ENCODE data around the gene ERBIN. TPM values are rescaled to one million over a fixed set of nuclear protein-coding genes. Genes with fewer than 3 reads are reported as not detected.

Gene ERBIN
- total and polyA plus RNA-seq, 10 of the 15 experiments (the other 5 are each of a cell fraction or from before 2014, with no cell fraction given), result 9.5 to 91.1 (median 49.4) TPM

DNA sequence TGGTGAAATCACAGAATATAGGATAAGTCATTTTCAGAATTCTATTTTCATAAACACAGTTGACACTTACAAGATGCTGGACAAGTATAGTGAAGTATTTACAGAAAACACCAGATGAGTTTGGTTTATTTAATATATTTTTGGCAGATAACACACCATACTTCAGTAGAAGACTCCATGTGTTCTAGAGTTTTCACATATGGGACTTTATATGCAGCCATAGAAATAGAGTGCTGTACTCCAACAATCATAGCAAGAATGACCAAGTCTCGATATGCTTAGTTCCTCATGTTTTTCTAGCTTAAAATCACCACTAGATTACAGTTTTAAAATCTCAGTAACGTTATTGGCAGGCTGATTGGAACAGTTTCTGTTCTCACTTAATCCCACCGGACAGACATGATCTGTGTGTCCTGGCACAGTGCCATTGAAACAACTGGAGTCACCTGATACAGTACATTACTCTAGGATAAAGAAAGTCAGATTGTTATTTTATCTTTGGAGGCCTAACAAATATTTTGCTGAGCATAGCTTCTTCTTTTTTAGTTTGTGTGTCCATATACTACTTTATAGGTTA, 45.8 kb upstream of the ERBIN start:
- WGBS (ENCODE audit: insufficient coverage, insufficient replicate concordance, low lambda C conversion rate, missing lambda C conversion rate), result 76% methylated on average over 3 of the region's 3 CpGs
- DNase-seq (ENCODE audit: low read depth, low spot score) (no peak), ATAC-seq (no peak), FAIRE-seq (no peak)
- Histone ChIP-seq H3K27ac (ENCODE audit: control insufficient read depth, insufficient read depth) (no peak overlapping the region), H3K4me3 (no peak overlapping the region), H3K27me3 (replicated peaks in 1 of 2; ENCODE audit: control insufficient read depth in 2 of 2, insufficient read depth in 2 of 2, low read length in 1 of 2) (no peaks in the 10 kb centered on the region), H3K36me3 (ENCODE audit: control insufficient read depth in 2 of 2, insufficient read depth in 2 of 2, low read length in 1 of 2) (no peaks in the 10 kb centered on the region), H3K9ac (ENCODE audit: control insufficient read depth, insufficient read depth, low read length) (no peak overlapping the region), H3K79me2 (ENCODE audit: control insufficient read depth, insufficient read depth, low read length) (no peaks in the 10 kb centered on the region), H3K4me1 (ENCODE audit: control insufficient read depth, insufficient read depth, low read length) (no peaks in the 10 kb centered on the region), H3K4me2 (ENCODE audit: control insufficient read depth, insufficient read depth) (no peak overlapping the region), H4K20me1 (ENCODE audit: control insufficient read depth, insufficient read depth) (no peaks in the 10 kb centered on the region), H3K9me3 (replicated peaks; ENCODE audit: control insufficient read depth, insufficient read depth, low read length) (no peaks in the 10 kb centered on the region), H2AFZ (ENCODE audit: control insufficient read depth, low read depth, low read length) (no peak overlapping the region)
- no peak for TF ChIP-seq HDAC6 (IDR thresholded peaks at IDR 0.05; ENCODE audit: unreplicated experiment)
- TF ChIP-seq MXI1 (IDR thresholded peaks at IDR 0.05; ENCODE audit: low read depth, low read length), result no peak
- ChIA-PET POLR2A (no interaction called here), CTCF (no interaction called here), RAD21 (ENCODE audit: unreplicated experiment) (no interaction called here), SMC1A (ENCODE audit: uncharacterized antibody, unreplicated experiment) (no interaction called here)
- intact Hi-C loops (cut with micrococcal nuclease; ENCODE audit: unreplicated experiment) (no loop called here), in situ Hi-C loops (cut with MboI) (no loop called here)
- BruUV-seq (replicated peaks), result no TSS peak

DNA sequence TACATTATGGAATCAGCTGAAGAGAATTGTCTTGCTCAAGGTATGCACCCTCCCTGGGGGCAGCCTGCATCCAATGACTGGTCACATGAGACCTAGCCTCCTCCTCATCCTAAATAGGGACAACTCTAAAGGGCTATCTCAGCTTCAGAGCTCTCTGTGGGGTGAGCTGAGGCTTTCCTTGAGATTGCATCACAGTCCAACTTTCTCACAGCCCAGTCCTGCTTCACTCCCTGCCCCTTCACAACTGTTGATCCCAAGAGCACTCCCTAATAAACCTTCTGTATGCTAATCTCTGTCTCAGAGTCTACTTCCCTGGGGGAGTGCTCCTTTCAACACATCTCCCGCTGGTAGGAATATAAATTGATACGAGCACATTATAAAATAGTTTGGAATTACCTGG, 44.1 kb upstream of the ERBIN start:
- SMC1A ChIA-PET (ENCODE audit: uncharacterized antibody, unreplicated experiment), result no interaction called here
- Histone ChIP-seq H3K4me2 (ENCODE audit: control insufficient read depth, insufficient read depth) (no peak overlapping the region), H2AFZ (ENCODE audit: control insufficient read depth, low read depth, low read length) (no peak overlapping the region), H3K4me3 (no peak overlapping the region), H3K9ac (ENCODE audit: control insufficient read depth, insufficient read depth, low read length) (no peak overlapping the region), H3K9me3 (replicated peaks; ENCODE audit: control insufficient read depth, insufficient read depth, low read length) (no peaks in the 10 kb centered on the region), H4K20me1 (ENCODE audit: control insufficient read depth, insufficient read depth) (no peaks in the 10 kb centered on the region), H3K27ac (ENCODE audit: control insufficient read depth, insufficient read depth) (no peak overlapping the region), H3K79me2 (ENCODE audit: control insufficient read depth, insufficient read depth, low read length) (no peaks in the 10 kb centered on the region), H3K4me1 (ENCODE audit: control insufficient read depth, insufficient read depth, low read length) (no peaks in the 10 kb centered on the region), H3K27me3 (replicated peaks in 1 of 2; ENCODE audit: control insufficient read depth in 2 of 2, insufficient read depth in 2 of 2, low read length in 1 of 2) (no peaks in the 10 kb centered on the region), H3K36me3 (ENCODE audit: control insufficient read depth in 2 of 2, insufficient read depth in 2 of 2, low read length in 1 of 2) (no peaks in the 10 kb centered on the region)
- ATAC-seq, result no peak
- in situ Hi-C loops (cut with MboI) (no loop called here), intact Hi-C loops (cut with micrococcal nuclease; ENCODE audit: unreplicated experiment) (no loop called here)
- DNase-seq (ENCODE audit: low read depth, low spot score), result no peak
- RAD21 ChIA-PET (ENCODE audit: unreplicated experiment), result no interaction called here
- WGBS (ENCODE audit: insufficient coverage, insufficient replicate concordance, low lambda C conversion rate, missing lambda C conversion rate), result 56% methylated on average over 2 of the region's 2 CpGs
- no TSS peak for BruUV-seq (replicated peaks)
- FAIRE-seq, result no peak
- POLR2A ChIA-PET, result no interaction called here
- CTCF ChIA-PET, result interaction anchor here (0.6 kb wide), 1 partner anchor 142 kb away, joined by 3 read pairs; no protein-coding TSS in a partner anchor
- TF ChIP-seq SP1 (IDR thresholded peaks at IDR 0.05; ENCODE audit: low read depth, low read length), result no peak
- TF ChIP-seq SRF (IDR thresholded peaks at IDR 0.05; ENCODE audit: low read depth in 2 of 2, low read length in 2 of 2), result no peak
- TF ChIP-seq, protein P1, sequence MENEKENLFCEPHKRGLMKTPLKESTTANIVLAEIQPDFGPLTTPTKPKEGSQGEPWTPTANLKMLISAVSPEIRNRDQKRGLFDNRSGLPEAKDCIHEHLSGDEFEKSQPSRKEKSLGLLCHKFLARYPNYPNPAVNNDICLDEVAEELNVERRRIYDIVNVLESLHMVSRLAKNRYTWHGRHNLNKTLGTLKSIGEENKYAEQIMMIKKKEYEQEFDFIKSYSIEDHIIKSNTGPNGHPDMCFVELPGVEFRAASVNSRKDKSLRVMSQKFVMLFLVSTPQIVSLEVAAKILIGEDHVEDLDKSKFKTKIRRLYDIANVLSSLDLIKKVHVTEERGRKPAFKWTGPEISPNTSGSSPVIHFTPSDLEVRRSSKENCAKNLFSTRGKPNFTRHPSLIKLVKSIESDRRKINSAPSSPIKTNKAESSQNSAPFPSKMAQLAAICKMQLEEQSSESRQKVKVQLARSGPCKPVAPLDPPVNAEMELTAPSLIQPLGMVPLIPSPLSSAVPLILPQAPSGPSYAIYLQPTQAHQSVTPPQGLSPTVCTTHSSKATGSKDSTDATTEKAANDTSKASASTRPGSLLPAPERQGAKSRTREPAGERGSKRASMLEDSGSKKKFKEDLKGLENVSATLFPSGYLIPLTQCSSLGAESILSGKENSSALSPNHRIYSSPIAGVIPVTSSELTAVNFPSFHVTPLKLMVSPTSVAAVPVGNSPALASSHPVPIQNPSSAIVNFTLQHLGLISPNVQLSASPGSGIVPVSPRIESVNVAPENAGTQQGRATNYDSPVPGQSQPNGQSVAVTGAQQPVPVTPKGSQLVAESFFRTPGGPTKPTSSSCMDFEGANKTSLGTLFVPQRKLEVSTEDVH (IDR thresholded peaks at IDR 0.05; ENCODE audit: low read depth, partially characterized antibody), result no peak
- TF ChIP-seq STAT3 (IDR thresholded peaks at IDR 0.05; ENCODE audit: low read depth, low read length), result no peak
- TF ChIP-seq, protein P2, sequence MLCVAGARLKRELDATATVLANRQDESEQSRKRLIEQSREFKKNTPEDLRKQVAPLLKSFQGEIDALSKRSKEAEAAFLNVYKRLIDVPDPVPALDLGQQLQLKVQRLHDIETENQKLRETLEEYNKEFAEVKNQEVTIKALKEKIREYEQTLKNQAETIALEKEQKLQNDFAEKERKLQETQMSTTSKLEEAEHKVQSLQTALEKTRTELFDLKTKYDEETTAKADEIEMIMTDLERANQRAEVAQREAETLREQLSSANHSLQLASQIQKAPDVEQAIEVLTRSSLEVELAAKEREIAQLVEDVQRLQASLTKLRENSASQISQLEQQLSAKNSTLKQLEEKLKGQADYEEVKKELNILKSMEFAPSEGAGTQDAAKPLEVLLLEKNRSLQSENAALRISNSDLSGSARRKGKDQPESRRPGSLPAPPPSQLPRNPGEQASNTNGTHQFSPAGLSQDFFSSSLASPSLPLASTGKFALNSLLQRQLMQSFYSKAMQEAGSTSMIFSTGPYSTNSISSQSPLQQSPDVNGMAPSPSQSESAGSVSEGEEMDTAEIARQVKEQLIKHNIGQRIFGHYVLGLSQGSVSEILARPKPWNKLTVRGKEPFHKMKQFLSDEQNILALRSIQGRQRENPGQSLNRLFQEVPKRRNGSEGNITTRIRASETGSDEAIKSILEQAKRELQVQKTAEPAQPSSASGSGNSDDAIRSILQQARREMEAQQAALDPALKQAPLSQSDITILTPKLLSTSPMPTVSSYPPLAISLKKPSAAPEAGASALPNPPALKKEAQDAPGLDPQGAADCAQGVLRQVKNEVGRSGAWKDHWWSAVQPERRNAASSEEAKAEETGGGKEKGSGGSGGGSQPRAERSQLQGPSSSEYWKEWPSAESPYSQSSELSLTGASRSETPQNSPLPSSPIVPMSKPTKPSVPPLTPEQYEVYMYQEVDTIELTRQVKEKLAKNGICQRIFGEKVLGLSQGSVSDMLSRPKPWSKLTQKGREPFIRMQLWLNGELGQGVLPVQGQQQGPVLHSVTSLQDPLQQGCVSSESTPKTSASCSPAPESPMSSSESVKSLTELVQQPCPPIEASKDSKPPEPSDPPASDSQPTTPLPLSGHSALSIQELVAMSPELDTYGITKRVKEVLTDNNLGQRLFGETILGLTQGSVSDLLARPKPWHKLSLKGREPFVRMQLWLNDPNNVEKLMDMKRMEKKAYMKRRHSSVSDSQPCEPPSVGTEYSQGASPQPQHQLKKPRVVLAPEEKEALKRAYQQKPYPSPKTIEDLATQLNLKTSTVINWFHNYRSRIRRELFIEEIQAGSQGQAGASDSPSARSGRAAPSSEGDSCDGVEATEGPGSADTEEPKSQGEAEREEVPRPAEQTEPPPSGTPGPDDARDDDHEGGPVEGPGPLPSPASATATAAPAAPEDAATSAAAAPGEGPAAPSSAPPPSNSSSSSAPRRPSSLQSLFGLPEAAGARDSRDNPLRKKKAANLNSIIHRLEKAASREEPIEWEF (IDR thresholded peaks at IDR 0.05; ENCODE audit: insufficient replicate concordance, low read depth, low read length), result no peak
- TF ChIP-seq, protein P3, sequence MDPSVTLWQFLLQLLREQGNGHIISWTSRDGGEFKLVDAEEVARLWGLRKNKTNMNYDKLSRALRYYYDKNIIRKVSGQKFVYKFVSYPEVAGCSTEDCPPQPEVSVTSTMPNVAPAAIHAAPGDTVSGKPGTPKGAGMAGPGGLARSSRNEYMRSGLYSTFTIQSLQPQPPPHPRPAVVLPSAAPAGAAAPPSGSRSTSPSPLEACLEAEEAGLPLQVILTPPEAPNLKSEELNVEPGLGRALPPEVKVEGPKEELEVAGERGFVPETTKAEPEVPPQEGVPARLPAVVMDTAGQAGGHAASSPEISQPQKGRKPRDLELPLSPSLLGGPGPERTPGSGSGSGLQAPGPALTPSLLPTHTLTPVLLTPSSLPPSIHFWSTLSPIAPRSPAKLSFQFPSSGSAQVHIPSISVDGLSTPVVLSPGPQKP (IDR thresholded peaks at IDR 0.05; ENCODE audit: low read depth, low read length), result no peak

All from GM12878 (cell line).